Endothelial cell of umbilical vein (primary cell): ENCODE measurements around the gene FOXB1.

Experiments used
- CTCF ChIP-seq, 2 donors: IDR thresholded peaks; 1 replicate in 1 of 2; 2 replicates in 1 of 2; pipeline ENCODE4 v1.5.1; 2011; ENCODE audit warnings: low read length in 2 of 2, mild to moderate bottlenecking in 2 of 2, moderate library complexity in 2 of 2, control low read depth in 1 of 2, inconsistent platforms in 1 of 2, low read depth in 1 of 2; ENCODE audit not compliant: insufficient read depth in 1 of 2; ENCODE audit errors: extremely low read depth in 1 of 2
- FOS ChIP-seq: IDR thresholded peaks from 2 replicates; pipeline ENCODE4 v1.6.1; 2011; ENCODE audit warnings: mild to moderate bottlenecking, low read length, moderate library complexity, borderline replicate concordance; ENCODE audit not compliant: insufficient read depth
- POLR2A ChIP-seq: IDR thresholded peaks from 2 replicates; pipeline ENCODE4 v1.6.1; 2012; ENCODE audit warnings: low read depth, mild to moderate bottlenecking, control low read depth, low read length
- POLR2AphosphoS5 ChIP-seq: IDR thresholded peaks from 2 replicates; pipeline ENCODE4 v1.6.1; 2012; ENCODE audit warnings: low read depth, mild to moderate bottlenecking, control low read depth, low read length, moderate library complexity; ENCODE audit not compliant: insufficient read depth

- TF ChIP-seq CTCF (IDR thresholded peaks at IDR 0.05; ENCODE audit: extremely low read depth in 1 of 2, insufficient read depth in 1 of 2, low read depth in 1 of 2, low read length in 2 of 2) (no peak), FOS (no peak), POLR2AphosphoS5 (no peak), POLR2A (no peak)
These were observed 7.6 kb upstream of the FOXB1 start for GRCh38 chr15:59996298-59997041.
